NCI-H446 (cell line): ENCODE results near the gene NCBP3.

Experiments
- DNase-seq, 2 experiments: peaks; one replicate each; lab custom pipeline; 2025; lab: John Stamatoyannopoulos, UW

Gene NCBP3

DNA sequence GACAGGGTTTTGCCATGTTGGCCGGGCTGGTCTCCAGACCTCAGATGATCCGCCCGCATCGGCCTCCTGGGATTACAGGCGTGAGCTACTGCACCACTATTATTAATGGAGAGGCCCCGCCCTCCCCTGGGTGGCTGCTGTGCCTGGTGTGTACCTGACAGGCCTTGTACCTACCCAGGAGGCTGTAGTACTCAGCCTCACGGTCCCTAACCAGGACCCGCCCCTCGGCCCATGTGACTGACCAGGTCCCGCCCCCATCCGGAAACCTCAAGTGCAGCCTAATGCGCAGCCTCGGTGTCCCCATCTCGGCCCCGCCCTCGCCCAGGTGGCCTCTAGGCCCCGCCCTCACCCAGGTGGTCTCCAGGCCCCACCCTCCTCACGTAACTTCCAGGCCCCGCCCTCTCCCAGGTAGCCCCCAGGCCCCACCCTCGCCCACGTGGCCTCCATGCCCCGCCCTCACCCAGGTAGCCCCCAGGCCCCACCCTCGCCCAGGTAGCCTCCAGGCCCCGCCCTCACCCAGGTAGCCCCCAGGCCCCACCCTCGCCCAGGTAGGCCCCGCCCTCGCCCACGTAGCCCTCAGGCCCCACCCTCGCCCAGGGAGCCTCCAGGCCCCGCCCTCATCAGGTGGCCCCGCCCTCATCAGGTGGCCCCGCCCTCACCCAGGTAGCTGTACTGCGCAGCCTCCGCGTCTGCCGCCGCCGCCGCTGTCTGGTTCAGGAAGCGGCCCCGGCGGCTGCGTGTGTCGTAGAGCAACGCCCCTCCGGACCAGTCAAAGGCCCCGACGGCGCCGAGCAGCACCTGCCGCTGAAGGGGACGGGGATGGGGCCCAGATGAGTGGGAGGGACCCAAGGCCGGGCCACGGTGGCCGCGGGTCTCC, 91.3 kb downstream of the NCBP3 start:
- DNase-seq: no peak

DNA sequence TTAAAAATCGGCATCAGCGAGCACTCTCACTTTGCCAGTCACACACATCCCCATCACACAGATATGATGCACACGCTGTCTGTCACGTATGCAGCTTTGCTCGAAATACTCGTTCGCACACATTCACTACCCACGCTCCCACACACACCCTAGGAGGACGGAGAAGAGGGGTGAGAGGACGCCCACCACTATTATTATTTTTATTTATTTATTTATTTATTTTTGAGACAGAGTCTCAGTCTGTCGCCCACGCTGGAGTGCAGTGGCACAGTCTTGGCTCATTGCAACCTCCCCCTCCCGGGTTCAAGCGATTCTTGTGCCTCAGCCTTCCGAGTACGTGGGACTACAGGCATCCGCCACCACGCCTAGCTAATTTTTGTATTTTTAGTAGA, 92.0 kb downstream of the NCBP3 start:
- DNase-seq: no peak

DNA sequence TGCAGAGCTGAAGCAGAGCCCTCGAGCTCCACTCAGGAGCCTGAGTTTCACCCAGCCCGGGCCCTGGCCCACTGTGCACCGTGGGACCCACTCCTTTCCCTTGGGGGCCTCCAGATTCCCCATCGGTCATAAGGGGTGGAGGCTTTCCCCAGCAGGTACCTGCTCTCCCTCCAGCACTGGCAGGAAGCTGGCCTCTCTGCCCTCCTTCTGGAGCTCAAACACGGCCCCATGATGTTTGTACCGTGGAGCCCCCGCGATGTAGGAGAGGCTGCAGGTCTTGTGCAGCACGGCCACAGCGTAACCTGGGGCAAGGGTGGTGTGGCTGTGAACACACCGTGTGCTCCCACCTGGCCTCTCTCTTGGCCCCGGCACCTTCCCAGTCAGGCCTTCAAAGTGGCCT, 92.4 kb downstream of the NCBP3 start:
- no peak for DNase-seq
